IMR-90 (cell line): ENCODE data around the gene CXCL1. TPM values are rescaled to one million over a fixed set of nuclear protein-coding genes. Genes with fewer than 3 reads are reported as not detected.
A peak's percentile ranks its signal among the peaks of the same experiment; 100 is the strongest.

Experiments used
- ATAC-seq: fragments of 200-7000 bp; cut with Tn5 transposase; 2 replicates; pipeline ENCODE4 v1.9.1; 2020; ENCODE audit warnings: low read depth, mild to moderate bottlenecking, moderate library complexity
- BruUV-seq: library from RNA; stranded (reverse); fragments of 400-500 nt; replicated peaks from 2 replicates; lab custom pipeline; 2021; lab: Mats Ljungman, UMichigan
- CTCF ChIA-PET: fragments of 300-600 bp; formaldehyde crosslinking; extraction: SDS; loops from one replicate; lab custom pipeline; 2021; ENCODE audit warnings: antibody characterized with exemption; lab: Yijun Ruan, JAX
- POLR2A ChIA-PET: fragments of 300-600 bp; sonication (Branson Sonifier 250); formaldehyde crosslinking; loops from one replicate; lab custom pipeline; 2022; ENCODE audit warnings: antibody characterized with exemption; ENCODE audit not compliant: unreplicated experiment; lab: Charles Lee
- DNase-seq: peaks from one replicate; pipeline ENCODE4 v3.0.0; 2013
- H2AFZ ChIP-seq: replicated peaks from 2 replicates; pipeline ENCODE3; 2013; ENCODE audit warnings: low read length, mild to moderate bottlenecking; ENCODE audit not compliant: poor library complexity
- H2AK5ac ChIP-seq: 2 replicates; pipeline ENCODE4 v1.6.1; 2013; ENCODE audit warnings: low read depth, low read length, inconsistent platforms
- H2AK9ac ChIP-seq: replicated peaks from 2 replicates; pipeline ENCODE3; 2013; ENCODE audit warnings: mild to moderate bottlenecking, low read depth, low read length, moderate library complexity; ENCODE audit not compliant: poor library complexity
- H2BK120ac ChIP-seq: 2 replicates; pipeline ENCODE4 v1.6.1; 2013; ENCODE audit warnings: low read depth, low read length, inconsistent platforms
- H2BK15ac ChIP-seq: 3 replicates; pipeline ENCODE4 v1.6.1; 2013; ENCODE audit warnings: low read depth, low read length, inconsistent platforms
- H2BK20ac ChIP-seq: 2 replicates; pipeline ENCODE4 v1.6.1; 2013; ENCODE audit warnings: low read depth, mild to moderate bottlenecking, inconsistent platforms, low read length, moderate library complexity
- H2BK5ac ChIP-seq: 2 replicates; pipeline ENCODE4 v1.6.1; 2013; ENCODE audit warnings: mild to moderate bottlenecking, low read depth, low read length, inconsistent platforms; ENCODE audit not compliant: poor library complexity, severe bottlenecking
- H3K14ac ChIP-seq: replicated peaks from 2 replicates; pipeline ENCODE4 v1.6.1; 2013; ENCODE audit warnings: low read depth, low read length, inconsistent platforms
- H3K18ac ChIP-seq: 2 replicates; pipeline ENCODE4 v1.6.1; 2013; ENCODE audit warnings: low read depth, low read length, control low read depth
- H3K23ac ChIP-seq: 2 replicates; pipeline ENCODE4 v1.6.1; 2013; ENCODE audit warnings: low read depth, low read length, inconsistent platforms
- H3K27ac ChIP-seq: 2 replicates; pipeline ENCODE4 v1.5.1; 2013; ENCODE audit warnings: mild to moderate bottlenecking, control low read depth, low read length; ENCODE audit not compliant: insufficient read depth
- H3K27me3 ChIP-seq: 2 replicates; pipeline ENCODE4 v1.6.1; 2013; ENCODE audit warnings: low read length; ENCODE audit not compliant: control insufficient read depth, insufficient read depth
- H3K36me3 ChIP-seq: 2 replicates; pipeline ENCODE4 v1.6.1; 2013; ENCODE audit warnings: low read length, mixed read lengths; ENCODE audit not compliant: control insufficient read depth, insufficient read depth
- H3K4ac ChIP-seq: 2 replicates; pipeline ENCODE4 v1.6.1; 2013; ENCODE audit warnings: low read depth, low read length, inconsistent platforms
- H3K4me1 ChIP-seq: 2 replicates; pipeline ENCODE4 v1.6.1; 2013; ENCODE audit warnings: low read length, mixed read lengths; ENCODE audit not compliant: control insufficient read depth, insufficient read depth
- H3K4me2 ChIP-seq: 2 replicates; pipeline ENCODE4 v1.6.1; 2013; ENCODE audit warnings: low read depth, mild to moderate bottlenecking, control low read depth, low read length, moderate library complexity
- H3K4me3 ChIP-seq: 2 replicates; pipeline ENCODE4 v1.5.1; 2013; ENCODE audit warnings: low read depth, mild to moderate bottlenecking, control low read depth, low read length, moderate library complexity; ENCODE audit not compliant: insufficient read depth
- H3K56ac ChIP-seq: 2 replicates; pipeline ENCODE4 v1.6.1; 2013; ENCODE audit warnings: low read length, inconsistent platforms; ENCODE audit not compliant: insufficient read depth; ENCODE audit errors: extremely low read depth
- H3K79me1 ChIP-seq, 2 experiments: 2 replicates each; pipeline ENCODE4 v1.6.1; 2013; ENCODE audit warnings: low read length in 2 of 2, inconsistent platforms in 1 of 2, low read depth in 1 of 2
- H3K9ac ChIP-seq: 2 replicates; pipeline ENCODE4 v1.6.1; 2013; ENCODE audit warnings: low read depth, low read length, control low read depth
- H3K9me1 ChIP-seq: 2 replicates; pipeline ENCODE4 v1.6.1; 2013; ENCODE audit warnings: low read length, inconsistent platforms; ENCODE audit not compliant: insufficient read depth
- H3K9me3 ChIP-seq: 2 replicates; pipeline ENCODE4 v1.6.1; 2013; ENCODE audit warnings: low read length; ENCODE audit not compliant: control insufficient read depth, insufficient read depth
- H4K20me1 ChIP-seq: 2 replicates; pipeline ENCODE4 v1.6.1; 2013; ENCODE audit warnings: low read length, inconsistent platforms; ENCODE audit not compliant: insufficient read depth
- H4K5ac ChIP-seq: 2 replicates; pipeline ENCODE4 v1.6.1; 2013; ENCODE audit warnings: mild to moderate bottlenecking, low read depth, low read length, control low read depth
- H4K8ac ChIP-seq, 2 experiments: 2 replicates each; pipeline ENCODE4 v1.6.1; 2013; ENCODE audit warnings: low read depth in 2 of 2, low read length in 2 of 2, control low read depth in 1 of 2, inconsistent platforms in 1 of 2
- H4K91ac ChIP-seq: 2 replicates; pipeline ENCODE4 v1.6.1; 2013; ENCODE audit warnings: low read depth, low read length, inconsistent platforms; ENCODE audit not compliant: insufficient read depth
- CEBPB ChIP-seq: IDR thresholded peaks from 2 replicates; pipeline ENCODE4 v1.6.1; 2012; ENCODE audit warnings: low read depth, low read length, improper control_type of control experiment
- MAZ ChIP-seq: IDR thresholded peaks from 2 replicates; pipeline ENCODE4 v1.6.1; 2012; ENCODE audit warnings: low read depth, mild to moderate bottlenecking, low read length, improper control_type of control experiment, moderate library complexity, borderline replicate concordance
- WGBS, 2 experiments: methylation state at CpG; one replicate each; pipeline versions ENCODE4 v1.1.5 to v1.1.7; 2013; ENCODE audit warnings: missing lambda C conversion rate in 2 of 2; ENCODE audit not compliant: insufficient read length in 1 of 2; ENCODE audit errors: extremely low coverage in 2 of 2; 5-methylcytosine and 5-hydroxymethylcytosine counted together
- dilution Hi-C: fragments of 300-500 bp; cut with HindIII; formaldehyde crosslinking; loops from one replicate; pipeline ENCODE4 v1.14.3; 2018; ENCODE audit warnings: low sequenced_read_pairs; ENCODE audit not compliant: unreplicated experiment
- in situ Hi-C: fragments of 300-500 bp; cut with MboI; formaldehyde crosslinking; loops from 3 replicates; pipeline ENCODE4 v1.14.3; 2019; ENCODE audit warnings: low sequenced_read_pairs, inconsistent platforms, mixed read lengths
- intact Hi-C: fragments of 100-400 bp; cut with micrococcal nuclease; formaldehyde crosslinking; loops from 2 replicates; pipeline ENCODE4 v1.10.0; 2022
- polyA plus RNA-seq, 3 experiments: library from polyadenylated mRNA; depleted of rRNA; stranded (reverse); fragments of >200 nt; gene quantifications; 2 replicates each; pipeline ENCODE4 v1.2.3, GENCODE V29; 2012; ENCODE audit warnings: low replicate concordance in 1 of 3
- total RNA-seq: library from RNA; depleted of rRNA; stranded (reverse); fragments of >200 nt; gene quantifications from 2 replicates; pipeline ENCODE4 v1.2.3, GENCODE V29; 2012

The CXCL1 gene
- total and polyA plus RNA-seq, 2 of the 4 experiments (the other 2 are of a cell fraction): 2.0 TPM; not detected in 1

DNA sequence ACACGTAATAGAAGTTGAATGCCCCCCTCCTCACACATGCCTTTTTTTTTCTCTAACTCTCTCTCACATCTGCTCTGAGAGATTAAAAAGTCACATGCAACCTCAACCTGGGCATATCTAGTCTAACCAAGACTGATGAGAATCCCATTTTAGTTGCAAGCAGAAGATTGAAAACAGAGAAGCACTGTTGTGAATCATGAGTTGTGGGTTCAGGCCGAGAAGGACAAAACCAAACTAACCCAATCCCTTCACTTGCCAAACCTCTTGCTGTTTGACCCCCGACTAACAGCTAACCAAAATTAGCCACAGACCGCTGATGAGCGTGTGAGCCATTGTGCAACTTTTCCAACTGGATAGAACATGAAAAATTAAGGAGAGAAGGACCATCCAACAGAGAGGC, 31.8 kb downstream of the CXCL1 start:
- Histone ChIP-seq H2AK5ac (no peak overlapping the region), H4K8ac (no peak overlapping the region), H3K27ac (no peak overlapping the region)

More for the DNA sequence above, 31.8 kb downstream of the CXCL1 start:
- H3K23ac ChIP-seq: no peak overlapping the region
- no CpG with 5 or more reads among the region's 5 CpGs for WGBS, 2 experiments
- ChIA-PET POLR2A (no interaction called here), CTCF (no interaction called here)
- H3K27me3 ChIP-seq: peaks cover 4% of the 10 kb centered on the region; the same call in 1 of the 2 replicates
- intact Hi-C loops (no loop called here), in situ Hi-C loops (no loop called here), dilution Hi-C loops (no loop called here)
- no peaks in the 10 kb centered on the region for H3K9me1 ChIP-seq
- no TSS peak for BruUV-seq
- no peak overlapping the region for H3K4ac ChIP-seq
- DNase-seq (peak; percentile 37), ATAC-seq (no peak)
- no peak overlapping the region for H2AK9ac ChIP-seq
- H3K4me2 ChIP-seq: no peak overlapping the region
- H4K20me1 ChIP-seq: no peaks in the 10 kb centered on the region
- H2BK15ac ChIP-seq: peak overlapping the region; percentile 1; the same call in 1 of the 3 replicates
- H3K56ac ChIP-seq: no peak overlapping the region
- H3K79me1 ChIP-seq: no peaks in the 10 kb centered on the region
- H2BK5ac ChIP-seq: no peak overlapping the region
- H3K4me3 ChIP-seq: no peak overlapping the region
- H3K9ac ChIP-seq: no peak overlapping the region
- no peak overlapping the region for H2BK20ac ChIP-seq
- TF ChIP-seq MAZ: no peak
- peak; percentile 46; the same call in 1 of the 2 replicates for TF ChIP-seq CEBPB
- H3K18ac ChIP-seq: peak overlapping the region; percentile 53; the same call in 1 of the 2 replicates
- no peak overlapping the region for H4K5ac ChIP-seq
- H3K14ac ChIP-seq: no peak overlapping the region
- no peaks in the 10 kb centered on the region for H3K36me3 ChIP-seq
- H3K4me1 ChIP-seq: no peaks in the 10 kb centered on the region
- no peaks in the 10 kb centered on the region for H3K9me3 ChIP-seq
- no peak overlapping the region for H2AFZ ChIP-seq
- H2BK120ac ChIP-seq: no peak overlapping the region
- H4K91ac ChIP-seq: no peak overlapping the region
